WI38 (cell line): ENCODE data around the gene PABPN1.

Experiments
- H3K4me3 ChIP-seq: 2 replicates; pipeline ENCODE4 v1.5.1; 2011; ENCODE audit warnings: low read depth, mild to moderate bottlenecking, control low read depth, low read length
- TF ChIP-seq, protein P1 (sequence below): IDR thresholded peaks from 2 replicates; pipeline ENCODE4 v1.5.1; 2012; ENCODE audit warnings: low read depth, mild to moderate bottlenecking, control low read depth, low read length

The PABPN1 gene

DNA sequence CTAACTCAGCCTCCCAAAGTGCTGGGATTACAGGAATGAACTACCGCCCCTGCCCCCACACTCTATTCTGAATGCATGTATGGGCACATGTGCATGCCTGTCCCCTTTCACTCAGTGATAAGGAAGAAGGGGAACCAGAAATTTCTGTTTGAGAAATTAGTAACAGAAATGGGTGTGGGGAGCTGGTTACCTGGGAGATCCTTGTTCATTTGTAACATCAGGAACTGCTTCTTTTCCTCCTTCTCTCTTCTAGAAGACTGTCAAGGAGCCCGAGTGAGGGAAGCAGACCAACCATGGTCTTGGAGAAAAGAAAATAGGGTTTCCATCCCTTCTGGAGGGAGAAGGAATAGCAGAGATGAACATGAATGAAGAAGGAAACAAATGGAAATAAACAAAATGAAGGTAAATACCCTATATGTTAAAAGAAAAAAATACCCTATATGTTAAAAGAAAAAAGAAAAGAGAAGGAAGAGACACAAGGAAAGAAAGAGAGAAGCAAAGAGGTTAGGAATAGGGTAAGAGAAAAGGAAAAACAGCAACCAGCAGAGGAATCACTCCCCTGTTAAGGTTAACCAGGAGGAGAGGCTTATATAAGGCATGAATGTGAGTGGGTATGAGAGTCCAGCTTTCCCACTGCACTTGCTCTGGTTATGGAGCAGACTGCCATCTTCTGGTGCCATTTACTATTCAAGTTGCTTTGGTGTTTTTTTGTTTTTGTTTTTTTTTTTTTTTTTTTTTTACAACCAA, 21.9 kb upstream of the PABPN1 start:
- TF ChIP-seq, protein P1, sequence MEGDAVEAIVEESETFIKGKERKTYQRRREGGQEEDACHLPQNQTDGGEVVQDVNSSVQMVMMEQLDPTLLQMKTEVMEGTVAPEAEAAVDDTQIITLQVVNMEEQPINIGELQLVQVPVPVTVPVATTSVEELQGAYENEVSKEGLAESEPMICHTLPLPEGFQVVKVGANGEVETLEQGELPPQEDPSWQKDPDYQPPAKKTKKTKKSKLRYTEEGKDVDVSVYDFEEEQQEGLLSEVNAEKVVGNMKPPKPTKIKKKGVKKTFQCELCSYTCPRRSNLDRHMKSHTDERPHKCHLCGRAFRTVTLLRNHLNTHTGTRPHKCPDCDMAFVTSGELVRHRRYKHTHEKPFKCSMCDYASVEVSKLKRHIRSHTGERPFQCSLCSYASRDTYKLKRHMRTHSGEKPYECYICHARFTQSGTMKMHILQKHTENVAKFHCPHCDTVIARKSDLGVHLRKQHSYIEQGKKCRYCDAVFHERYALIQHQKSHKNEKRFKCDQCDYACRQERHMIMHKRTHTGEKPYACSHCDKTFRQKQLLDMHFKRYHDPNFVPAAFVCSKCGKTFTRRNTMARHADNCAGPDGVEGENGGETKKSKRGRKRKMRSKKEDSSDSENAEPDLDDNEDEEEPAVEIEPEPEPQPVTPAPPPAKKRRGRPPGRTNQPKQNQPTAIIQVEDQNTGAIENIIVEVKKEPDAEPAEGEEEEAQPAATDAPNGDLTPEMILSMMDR = no peak

DNA sequence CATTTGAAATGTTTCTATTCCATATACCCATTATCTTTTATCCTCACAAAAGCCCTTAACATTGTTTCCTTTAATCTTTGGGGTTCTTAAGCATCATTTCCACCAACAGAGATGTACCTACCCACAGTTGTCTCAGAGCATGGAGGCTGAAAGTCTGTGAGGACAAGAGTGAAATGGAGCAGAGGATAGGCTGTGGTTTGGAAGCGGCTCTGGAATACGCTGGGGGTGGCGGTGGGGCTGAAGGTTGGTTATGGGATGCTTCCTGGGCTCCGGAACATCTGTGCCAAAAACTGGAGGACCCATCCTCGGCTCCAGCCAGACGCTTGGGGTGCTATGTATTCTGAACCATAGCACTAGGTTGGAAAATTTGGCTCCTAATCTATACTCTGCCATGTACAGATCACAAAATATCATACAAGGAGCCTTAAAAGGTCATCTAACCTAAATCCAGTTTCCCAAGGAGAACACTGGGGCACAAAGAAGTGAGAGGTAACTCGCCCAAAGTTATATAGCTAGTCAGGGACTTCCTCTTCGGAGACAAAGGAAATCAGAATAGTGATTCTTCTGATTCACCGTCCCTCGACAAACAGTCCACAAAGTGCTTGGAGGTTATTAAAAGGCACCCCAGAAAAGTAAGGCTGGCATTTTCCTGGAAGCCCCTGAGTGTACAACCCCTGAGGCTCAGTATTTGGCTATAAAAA, 21.1 kb upstream of the PABPN1 start:
- H3K4me3 ChIP-seq = peak overlapping the region; percentile 64
- TF ChIP-seq, protein P1 = no peak

More for the DNA sequence above, 21.9 kb upstream of the PABPN1 start:
- no peak overlapping the region for H3K4me3 ChIP-seq

DNA sequence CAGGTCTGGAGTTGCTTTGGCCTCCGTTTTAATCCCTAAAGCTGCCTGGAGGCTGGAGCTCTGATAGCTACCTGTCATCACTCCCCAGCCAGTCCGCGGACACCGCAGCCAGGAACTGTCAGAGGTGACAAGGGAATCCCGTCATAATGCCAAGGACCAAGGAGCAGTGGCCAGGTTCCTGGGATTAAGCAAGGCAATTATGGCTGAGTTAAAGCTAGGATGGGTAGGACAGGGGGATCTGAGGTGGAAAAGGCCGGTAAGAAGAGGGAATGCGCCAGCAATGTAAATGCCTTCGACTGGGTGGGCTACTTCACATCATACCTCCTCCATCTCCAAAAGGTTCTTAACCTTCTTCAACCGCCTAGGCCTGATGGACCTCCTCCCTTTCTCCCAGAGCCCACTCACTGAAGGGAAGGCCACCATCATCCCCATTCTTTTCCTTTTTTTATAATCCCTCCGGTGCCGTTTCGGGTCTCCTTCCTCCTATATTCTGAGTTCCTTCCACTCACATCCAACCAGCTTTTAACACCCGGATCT, 20.5 kb upstream of the PABPN1 start:
- TF ChIP-seq, protein P1 = no peak

GRCh38 chr14:23301288-23301968, 19.8 kb upstream of the PABPN1 start:
- H3K4me3 ChIP-seq = peak overlapping the region; percentile 68
- TF ChIP-seq, protein P1 = peak; percentile 47

More for the DNA sequence above, 20.5 kb upstream of the PABPN1 start:
- peak overlapping the region; percentile 64 for H3K4me3 ChIP-seq

- H3K4me3 ChIP-seq = peak overlapping the region; percentile 68
Measured at GRCh38 chr14:23301969-23302289, 19.3 kb upstream of the PABPN1 start.

GRCh38 chr14:23302290-23303225, 18.7 kb upstream of the PABPN1 start, which contains the start of gene PPP1R3E:
TSS of gene PPP1R3E (minus strand) at chr14:23302859. CDS start at chr14:23302576, 283 bp downstream.
- H3K4me3 ChIP-seq = peak within 1 kb of the TSS; percentile 68
- TF ChIP-seq, protein P1 = no peak

More at GRCh38 chr14:23301969-23302289, 19.3 kb upstream of the PABPN1 start:
- TF ChIP-seq, protein P1 = no peak
